Parathyroid adenoma (tissue), 2 donors: Measurements from ENCODE around the gene GTF2F1.

ENCODE experiments used
- H2AFZ ChIP-seq: fragments of 300-600 bp; sonication (generic); one replicate; pipeline ENCODE4 v1.7.0; 2017; ENCODE audit warnings: antibody characterized with exemption, mild to moderate bottlenecking
- H3K27ac ChIP-seq: fragments of 300-600 bp; sonication (generic); one replicate; pipeline ENCODE4 v1.7.0; 2017
- H3K27me3 ChIP-seq: fragments of 300-600 bp; sonication (generic); one replicate; pipeline ENCODE4 v1.7.0; 2017; ENCODE audit warnings: low read length; ENCODE audit not compliant: control insufficient read depth, insufficient read depth
- H3K36me3 ChIP-seq: fragments of 300-600 bp; sonication (generic); one replicate; pipeline ENCODE4 v1.7.0; 2017; ENCODE audit warnings: low read length; ENCODE audit not compliant: control insufficient read depth, insufficient read depth
- H3K4me1 ChIP-seq: fragments of 300-600 bp; sonication (generic); one replicate; pipeline ENCODE4 v1.7.0; 2017; ENCODE audit warnings: control low read depth
- H3K4me2 ChIP-seq: fragments of 300-600 bp; sonication (generic); one replicate; pipeline ENCODE4 v1.7.0; 2017; ENCODE audit warnings: low read length
- H3K4me3 ChIP-seq: fragments of 300-600 bp; sonication (generic); one replicate; pipeline ENCODE4 v1.7.0; 2017; ENCODE audit warnings: low read depth, low read length
- H3K79me2 ChIP-seq: fragments of 300-600 bp; sonication (generic); one replicate; pipeline ENCODE4 v1.7.0; 2017; ENCODE audit warnings: control low read depth
- H3K9ac ChIP-seq: fragments of 300-600 bp; sonication (generic); one replicate; pipeline ENCODE4 v1.7.0; 2017; ENCODE audit warnings: mild to moderate bottlenecking
- H3K9me3 ChIP-seq: fragments of 300-600 bp; sonication (generic); one replicate; pipeline ENCODE4 v1.7.0; 2017; ENCODE audit warnings: low read length; ENCODE audit not compliant: control insufficient read depth
- TF ChIP-seq, protein P1 (sequence below): fragments of 300-600 bp; sonication (generic); IDR thresholded peaks from one replicate; pipeline ENCODE4 v1.7.0; 2017; ENCODE audit warnings: antibody characterized with exemption, mild to moderate bottlenecking
- donor health status: primary hyperparathyroidism.

Gene GTF2F1

GRCh38 chr19:6393074-6393982 lies at the start of gene GTF2F1:
Gene GTF2F1, minus strand, starts transcription at chr19:6393164. Its CDS starts 169 bp downstream, at chr19:6392995.
- H3K4me2 ChIP-seq = peak within 1 kb of the TSS; percentile 89
- TF ChIP-seq, protein P1, sequence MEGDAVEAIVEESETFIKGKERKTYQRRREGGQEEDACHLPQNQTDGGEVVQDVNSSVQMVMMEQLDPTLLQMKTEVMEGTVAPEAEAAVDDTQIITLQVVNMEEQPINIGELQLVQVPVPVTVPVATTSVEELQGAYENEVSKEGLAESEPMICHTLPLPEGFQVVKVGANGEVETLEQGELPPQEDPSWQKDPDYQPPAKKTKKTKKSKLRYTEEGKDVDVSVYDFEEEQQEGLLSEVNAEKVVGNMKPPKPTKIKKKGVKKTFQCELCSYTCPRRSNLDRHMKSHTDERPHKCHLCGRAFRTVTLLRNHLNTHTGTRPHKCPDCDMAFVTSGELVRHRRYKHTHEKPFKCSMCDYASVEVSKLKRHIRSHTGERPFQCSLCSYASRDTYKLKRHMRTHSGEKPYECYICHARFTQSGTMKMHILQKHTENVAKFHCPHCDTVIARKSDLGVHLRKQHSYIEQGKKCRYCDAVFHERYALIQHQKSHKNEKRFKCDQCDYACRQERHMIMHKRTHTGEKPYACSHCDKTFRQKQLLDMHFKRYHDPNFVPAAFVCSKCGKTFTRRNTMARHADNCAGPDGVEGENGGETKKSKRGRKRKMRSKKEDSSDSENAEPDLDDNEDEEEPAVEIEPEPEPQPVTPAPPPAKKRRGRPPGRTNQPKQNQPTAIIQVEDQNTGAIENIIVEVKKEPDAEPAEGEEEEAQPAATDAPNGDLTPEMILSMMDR = peak; percentile 21
- no peaks in the 10 kb centered on the region for H3K36me3 ChIP-seq
- peak within 1 kb of the TSS; percentile 100 for H2AFZ ChIP-seq
- H3K9me3 ChIP-seq = no peaks in the 10 kb centered on the region
- H3K9ac ChIP-seq = peak within 1 kb of the TSS; percentile 88
- H3K4me3 ChIP-seq = peak within 1 kb of the TSS; percentile 79
- peaks cover 7% of the 10 kb centered on the region for H3K4me1 ChIP-seq
- H3K27ac ChIP-seq = peak within 1 kb of the TSS; percentile 92
- H3K27me3 ChIP-seq = no peaks in the 10 kb centered on the region
- peaks cover 8% of the 10 kb centered on the region for H3K79me2 ChIP-seq

GRCh38 chr19:6442087-6442688 lies 49.2 kb upstream of the GTF2F1 start:
- H3K4me3 ChIP-seq = no peak overlapping the region
- H3K4me2 ChIP-seq = no peak overlapping the region
- H3K4me1 ChIP-seq = no peaks in the 10 kb centered on the region
- H3K27me3 ChIP-seq = no peaks in the 10 kb centered on the region
- TF ChIP-seq, protein P1 = no peak
- H2AFZ ChIP-seq = no peak overlapping the region
- H3K9me3 ChIP-seq = no peaks in the 10 kb centered on the region
- H3K27ac ChIP-seq = no peak overlapping the region
- H3K9ac ChIP-seq = no peak overlapping the region
- no peaks in the 10 kb centered on the region for H3K79me2 ChIP-seq
- H3K36me3 ChIP-seq = no peaks in the 10 kb centered on the region

GRCh38 chr19:6440905-6441304 lies 47.9 kb upstream of the GTF2F1 start:
- Histone ChIP-seq H3K79me2 (no peaks in the 10 kb centered on the region), H3K9me3 (no peaks in the 10 kb centered on the region), H3K4me2 (no peak overlapping the region), H3K27me3 (no peaks in the 10 kb centered on the region), H3K36me3 (no peaks in the 10 kb centered on the region), H3K4me3 (no peak overlapping the region), H3K27ac (no peak overlapping the region), H3K9ac (no peak overlapping the region), H2AFZ (no peak overlapping the region), H3K4me1 (no peaks in the 10 kb centered on the region)
- TF ChIP-seq, protein P1 = no peak

GRCh38 chr19:6439743-6440142 lies 46.8 kb upstream of the GTF2F1 start:
- H3K4me1 ChIP-seq = no peaks in the 10 kb centered on the region
- no peaks in the 10 kb centered on the region for H3K27me3 ChIP-seq
- H3K79me2 ChIP-seq = no peaks in the 10 kb centered on the region
- H3K36me3 ChIP-seq = no peaks in the 10 kb centered on the region
- H3K9me3 ChIP-seq = no peaks in the 10 kb centered on the region
- H3K4me2 ChIP-seq = no peak overlapping the region
- H2AFZ ChIP-seq = no peak overlapping the region
- H3K4me3 ChIP-seq = no peak overlapping the region
- TF ChIP-seq, protein P1 = no peak
- no peak overlapping the region for H3K9ac ChIP-seq
- H3K27ac ChIP-seq = no peak overlapping the region
